Skeletal muscle tissue (tissue), 4 donors: ENCODE results near the gene CEP57L1. TPM values are rescaled to one million over a fixed set of nuclear protein-coding genes. Genes with fewer than 3 reads are reported as not detected.
A peak's percentile ranks its signal among the peaks of the same experiment; 100 is the strongest.

Experiments used
- H3K27ac ChIP-seq: one replicate; pipeline ENCODE4 v1.7.0; 2013; ENCODE audit warnings: mild to moderate bottlenecking, low read depth, low read length, inconsistent platforms
- H3K27me3 ChIP-seq, 3 donors: one replicate each; pipeline ENCODE4 v1.7.0; 2013; ENCODE audit warnings: low read length in 3 of 3; ENCODE audit not compliant: control insufficient read depth in 3 of 3, insufficient read depth in 3 of 3
- H3K36me3 ChIP-seq, 3 donors: one replicate each; pipeline ENCODE4 v1.7.0; 2013; ENCODE audit warnings: low read length in 3 of 3; ENCODE audit not compliant: control insufficient read depth in 3 of 3, insufficient read depth in 3 of 3
- H3K4me1 ChIP-seq, 3 donors: one replicate each; pipeline ENCODE4 v1.7.0; 2013; ENCODE audit warnings: low read length in 3 of 3, mild to moderate bottlenecking in 3 of 3; ENCODE audit not compliant: control insufficient read depth in 3 of 3, insufficient read depth in 3 of 3
- H3K4me3 ChIP-seq, 3 donors: one replicate each; pipeline ENCODE4 v1.7.0; 2013; ENCODE audit warnings: low read length in 3 of 3
- H3K9ac ChIP-seq, 3 donors: one replicate each; pipeline ENCODE4 v1.7.0; 2013; ENCODE audit warnings: low read length in 3 of 3, mild to moderate bottlenecking in 3 of 3, moderate library complexity in 2 of 3, low read depth in 1 of 3
- H3K9me3 ChIP-seq, 3 donors: one replicate each; pipeline ENCODE4 v1.7.0; 2013; ENCODE audit warnings: low read length in 3 of 3; ENCODE audit not compliant: control insufficient read depth in 3 of 3
- total RNA-seq: library from RNA; depleted of rRNA; stranded (reverse); fragments of >200 nt; gene quantifications from one replicate; pipeline ENCODE4 v1.2.3, GENCODE V29; 2014
- donor health status: Osteomylitis.

Gene CEP57L1
- total RNA-seq, 1 donor from 2014 or later: 20.4 TPM

DNA sequence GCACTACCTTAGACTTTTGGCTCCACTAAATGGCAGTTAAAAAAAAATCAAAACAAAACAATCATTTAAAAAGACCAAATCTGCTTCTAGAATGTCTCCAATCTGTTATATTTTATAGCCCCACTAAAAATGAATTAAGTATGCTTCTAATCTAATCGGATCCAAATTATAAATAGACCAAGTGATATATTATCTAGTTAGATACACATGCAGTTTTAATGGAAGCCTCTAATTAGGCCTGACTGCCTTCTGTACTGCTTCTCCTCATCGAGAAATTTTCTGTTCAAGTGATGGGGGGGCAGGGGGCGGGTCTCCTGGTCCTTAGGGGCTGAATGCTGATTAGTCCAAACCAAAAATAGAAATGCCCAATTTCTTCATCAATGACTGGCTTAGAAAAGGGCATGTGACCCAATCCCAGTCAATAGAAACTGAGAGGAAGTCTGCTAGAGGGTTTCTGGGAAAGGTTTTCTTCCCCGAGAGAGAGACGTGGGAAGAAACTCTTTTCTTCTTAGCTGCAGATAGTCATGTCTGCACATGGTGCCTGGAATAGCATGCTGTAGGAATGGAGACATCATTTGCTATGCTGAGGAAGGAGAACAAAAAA, 7.5 kb upstream of the CEP57L1 start:
- Histone ChIP-seq H3K4me3 (peak overlapping the region in 2 of 3 donors; percentile 7 to 16), H3K9ac (peak overlapping the region in 1 of 3 donors; percentile 7), H3K4me1 (peaks cover 20 to 38% (median 25%) of the 10 kb centered on the region in 3 donors), H3K9me3 (no peaks in the 10 kb centered on the region), H3K27ac (peak overlapping the region; percentile 97), H3K27me3 (no peaks in the 10 kb centered on the region), H3K36me3 (peaks cover 0 to 3% (median 2%) of the 10 kb centered on the region in 3 donors)

DNA sequence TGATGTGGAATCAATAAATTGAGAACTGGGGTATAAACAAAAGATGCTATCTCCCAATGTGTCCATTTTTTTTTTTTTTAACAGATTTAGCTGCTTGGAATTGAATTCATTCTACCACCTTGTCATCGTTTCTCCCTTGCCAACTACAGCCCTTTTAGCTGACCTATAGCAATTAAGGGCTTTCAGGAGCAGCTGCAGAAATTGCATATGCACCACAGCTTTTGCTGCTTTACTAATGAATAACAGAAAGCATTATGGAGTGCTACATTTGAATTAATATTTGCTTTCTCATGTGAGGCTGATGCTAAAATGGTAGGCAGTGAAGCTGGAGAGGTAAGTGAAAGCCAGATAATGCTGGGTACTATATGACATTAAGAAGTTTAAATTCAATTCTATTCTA, 6.3 kb upstream of the CEP57L1 start:
- Histone ChIP-seq H3K9me3 (no peaks in the 10 kb centered on the region), H3K9ac (peak overlapping the region; percentile 8 to 54 (median 36)), H3K4me1 (peaks cover 18 to 34% (median 25%) of the 10 kb centered on the region in 3 donors), H3K27me3 (no peaks in the 10 kb centered on the region), H3K4me3 (peak overlapping the region; percentile 29 to 57 (median 43)), H3K36me3 (peaks cover 0 to 3% (median 2%) of the 10 kb centered on the region in 3 donors), H3K27ac (peak overlapping the region; percentile 97)

DNA sequence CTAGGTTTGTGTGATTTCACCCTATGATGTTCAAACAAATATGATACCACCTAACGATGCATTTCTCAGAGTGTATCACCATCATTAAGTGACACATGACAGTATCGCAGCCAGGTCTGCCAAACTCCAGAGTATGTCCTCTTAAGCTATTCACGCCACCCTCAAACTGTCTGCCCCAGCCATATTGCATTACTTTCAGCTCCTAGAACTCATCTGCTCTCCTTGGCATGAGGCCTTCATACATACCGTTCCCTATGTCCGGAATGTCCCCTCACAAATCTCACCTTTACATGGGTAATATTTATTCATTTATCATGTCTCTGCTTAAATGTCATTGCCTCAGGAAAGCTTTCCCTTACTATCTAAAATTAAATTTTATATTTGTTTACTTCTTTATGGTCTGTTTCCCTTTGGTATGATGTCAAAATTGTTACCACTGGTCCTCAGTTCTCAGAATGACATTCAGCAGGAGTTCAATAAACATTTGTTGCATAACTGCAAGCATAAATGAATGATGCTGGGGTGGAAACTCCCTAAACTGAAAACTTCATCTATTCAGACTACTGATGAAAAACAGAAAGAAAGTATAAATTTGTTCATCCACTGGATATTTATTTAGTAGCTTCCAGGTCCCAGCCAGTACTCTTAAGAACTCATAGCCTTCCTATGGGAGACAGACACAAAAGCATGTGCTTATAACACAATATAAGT, 3.8 kb upstream of the CEP57L1 start:
- Histone ChIP-seq H3K36me3 (no peaks in the 10 kb centered on the region), H3K4me3 (peak overlapping the region; percentile 80 to 98 (median 95)), H3K27ac (peak overlapping the region; percentile 97), H3K27me3 (no peaks in the 10 kb centered on the region), H3K9me3 (no peaks in the 10 kb centered on the region), H3K9ac (peak overlapping the region; percentile 71 to 96 (median 86)), H3K4me1 (peaks cover 24 to 41% (median 31%) of the 10 kb centered on the region in 3 donors)

DNA sequence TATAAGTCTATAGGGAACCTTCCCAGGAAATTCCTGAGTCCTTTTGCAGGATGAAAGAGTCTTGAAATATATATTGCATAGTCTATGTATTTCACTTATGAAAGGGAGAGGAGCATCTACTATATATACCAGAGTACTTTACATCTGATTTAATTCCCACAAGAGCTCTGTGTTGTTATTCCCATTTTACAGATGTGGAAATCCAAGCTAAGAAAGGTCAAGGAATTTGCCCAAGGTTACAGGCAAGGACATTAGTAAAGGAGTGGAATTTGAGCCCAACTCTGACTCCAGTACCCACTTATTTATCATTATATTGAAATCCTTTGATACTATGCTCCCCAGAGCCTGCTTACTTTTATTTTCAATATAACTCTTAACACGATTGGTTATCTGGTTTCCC, 3.2 kb upstream of the CEP57L1 start:
- H3K4me1 ChIP-seq: peaks cover 24 to 41% (median 35%) of the 10 kb centered on the region in 3 donors
- peak overlapping the region; percentile 71 to 96 (median 86) for H3K9ac ChIP-seq

DNA sequence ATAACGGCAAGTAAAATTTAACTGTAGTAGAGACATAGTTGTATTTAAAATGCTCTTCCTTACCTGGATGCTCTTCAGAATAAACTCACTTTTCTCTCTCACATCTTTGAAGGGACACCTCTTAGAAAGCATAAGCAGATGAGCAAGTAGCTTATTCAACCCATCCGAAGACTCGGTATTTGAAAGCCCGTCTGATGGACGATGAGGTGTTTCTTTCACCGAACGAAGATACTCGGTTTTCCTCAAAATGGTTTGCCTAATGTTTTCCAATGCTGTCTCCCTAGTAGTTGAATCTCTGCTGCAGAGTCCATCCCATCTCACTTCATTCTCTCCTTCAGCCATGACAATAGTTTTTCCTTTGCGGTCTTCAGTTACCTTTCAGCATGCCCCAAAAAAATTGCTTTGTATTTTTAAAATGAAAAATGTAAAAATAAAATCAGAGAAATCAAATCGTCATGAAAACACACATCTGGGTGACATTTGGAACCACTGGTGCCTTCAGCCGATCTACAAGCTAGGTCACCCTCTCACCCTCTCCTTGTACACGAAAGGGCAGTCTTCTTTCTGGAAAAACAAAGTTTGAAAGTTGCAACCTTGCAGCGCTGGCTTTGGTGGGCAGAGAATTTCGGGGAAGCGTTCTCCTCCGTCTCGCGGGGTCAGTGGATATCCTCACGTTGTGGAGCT, 1.4 kb upstream of the CEP57L1 start:
- Histone ChIP-seq H3K36me3 (no peaks in the 10 kb centered on the region), H3K4me1 (peaks cover 17 to 32% (median 30%) of the 10 kb centered on the region in 3 donors), H3K9ac (peak overlapping the region; percentile 71 to 96 (median 86)), H3K9me3 (no peaks in the 10 kb centered on the region), H3K27me3 (no peaks in the 10 kb centered on the region), H3K4me3 (peak overlapping the region; percentile 80 to 98 (median 95)), H3K27ac (peak overlapping the region; percentile 97)

More for the DNA sequence above, 3.2 kb upstream of the CEP57L1 start:
- peak overlapping the region; percentile 80 to 98 (median 95) for H3K4me3 ChIP-seq
- no peaks in the 10 kb centered on the region for H3K36me3 ChIP-seq
- no peaks in the 10 kb centered on the region for H3K9me3 ChIP-seq
- H3K27me3 ChIP-seq: no peaks in the 10 kb centered on the region
- H3K27ac ChIP-seq: peak overlapping the region; percentile 97

DNA sequence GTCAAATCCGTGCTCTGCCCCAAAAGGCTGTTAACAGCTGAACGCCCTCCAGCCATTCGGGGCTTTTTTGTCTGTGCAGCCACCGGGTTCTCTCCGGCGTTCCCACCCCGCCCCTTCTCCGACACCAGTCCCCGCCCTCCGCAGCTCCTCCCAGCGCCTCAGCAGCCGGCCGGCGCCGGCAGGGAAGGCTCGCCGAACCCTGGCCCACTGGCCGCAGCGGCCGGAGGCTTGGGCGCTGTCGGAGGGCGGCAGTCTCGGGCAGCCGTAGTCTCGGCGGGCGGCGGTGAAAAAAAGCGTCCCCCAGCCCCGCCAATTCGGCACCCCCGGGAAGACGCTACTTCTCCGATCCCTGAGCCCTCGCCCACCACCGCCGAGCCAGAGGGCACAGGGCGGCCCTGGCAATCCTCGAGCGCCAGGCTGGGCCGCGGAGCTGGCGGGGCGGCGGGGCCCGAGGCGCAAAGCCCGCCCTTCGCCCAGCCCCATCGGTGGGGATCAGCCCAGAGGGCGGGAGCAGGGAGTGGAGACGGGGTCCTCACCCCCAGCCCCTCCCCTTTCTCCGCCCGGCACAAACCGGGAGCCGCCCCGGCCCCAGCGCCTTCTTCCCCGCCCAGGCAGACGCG, 781 bp upstream of the CEP57L1 start, which contains the start of gene SESN1:
Gene SESN1, minus strand, starts transcription at position 431 of the 620 bp plus-strand sequence. CDS start 773 bp downstream, outside the sequence.
- Histone ChIP-seq H3K9ac (peak within 1 kb of the TSS; percentile 71 to 98 (median 96)), H3K27me3 (no peaks in the 10 kb centered on the region), H3K4me3 (peak within 1 kb of the TSS; percentile 80 to 98 (median 95)), H3K9me3 (no peaks in the 10 kb centered on the region), H3K36me3 (no peaks in the 10 kb centered on the region), H3K27ac (peak within 1 kb of the TSS; percentile 97), H3K4me1 (peaks cover 14 to 26% (median 24%) of the 10 kb centered on the region in 3 donors)

DNA sequence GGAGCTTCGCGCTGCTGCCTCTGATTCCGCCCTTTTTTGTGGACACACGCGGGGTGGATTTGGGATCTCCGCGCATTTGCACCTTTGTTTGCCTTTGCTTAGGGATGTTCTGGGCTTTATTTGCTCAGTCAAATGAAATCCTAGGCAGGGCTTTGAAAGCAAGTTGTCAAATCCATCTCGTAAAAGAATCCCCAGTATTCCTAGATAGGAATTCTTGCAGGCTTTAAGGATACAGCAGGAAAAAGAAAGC, 453 bp downstream of the CEP57L1 start:
- no peaks in the 10 kb centered on the region for H3K27me3 ChIP-seq
- H3K9ac ChIP-seq: peak overlapping the region; percentile 71 to 98 (median 96)
- no peaks in the 10 kb centered on the region for H3K36me3 ChIP-seq
- peak overlapping the region; percentile 97 for H3K27ac ChIP-seq
- H3K4me3 ChIP-seq: peak overlapping the region; percentile 80 to 98 (median 95)
- H3K4me1 ChIP-seq: peaks cover 8 to 17% (median 12%) of the 10 kb centered on the region in 3 donors
- no peaks in the 10 kb centered on the region for H3K9me3 ChIP-seq

DNA sequence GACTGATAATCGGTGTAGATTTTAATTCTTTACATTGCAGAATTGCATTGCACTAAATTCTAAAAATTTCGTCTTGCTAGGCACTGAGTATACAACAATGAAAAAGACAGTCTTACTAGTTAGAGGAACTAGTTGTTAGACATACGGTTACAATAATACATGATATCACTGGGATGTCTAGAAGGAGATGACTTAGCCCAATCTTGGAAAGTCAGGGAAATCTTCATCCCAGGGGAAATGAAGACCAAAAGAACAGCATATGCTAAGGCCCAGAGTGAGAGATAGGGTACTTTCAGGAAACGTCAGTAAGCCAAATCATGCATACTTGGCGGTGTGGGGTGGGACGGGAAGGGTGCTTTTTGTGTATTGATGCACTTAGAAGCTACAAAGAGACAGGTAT, 901 bp downstream of the CEP57L1 start:
- Histone ChIP-seq H3K36me3 (no peaks in the 10 kb centered on the region), H3K27me3 (no peaks in the 10 kb centered on the region), H3K27ac (no peak overlapping the region), H3K4me3 (peak overlapping the region; percentile 80 to 98 (median 95)), H3K9ac (peak overlapping the region; percentile 71 to 98 (median 96)), H3K4me1 (peaks cover 8 to 13% (median 11%) of the 10 kb centered on the region in 3 donors), H3K9me3 (no peaks in the 10 kb centered on the region)

DNA sequence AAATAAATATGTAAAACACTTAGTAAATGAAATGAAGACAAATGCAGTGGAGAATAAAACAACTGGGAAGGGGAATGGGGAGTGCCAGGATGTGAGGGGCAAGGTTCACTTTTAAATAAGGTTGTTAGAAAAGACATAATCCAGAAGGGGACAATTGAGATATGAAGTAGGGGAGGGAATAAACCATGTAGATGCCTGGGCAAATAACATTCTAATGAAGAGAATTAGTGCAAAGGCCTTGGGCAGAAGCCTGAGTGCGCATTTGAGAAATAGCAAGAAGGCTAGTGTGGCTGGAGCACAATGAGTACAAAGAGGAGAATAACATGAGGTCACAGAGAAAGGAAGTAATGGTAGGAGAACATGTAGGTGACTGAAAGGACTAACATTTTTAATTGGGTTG, 2.4 kb downstream of the CEP57L1 start:
- no peak overlapping the region for H3K9ac ChIP-seq
- H3K4me1 ChIP-seq: peaks cover 7 to 10% (median 8%) of the 10 kb centered on the region in 3 donors
- H3K27me3 ChIP-seq: no peaks in the 10 kb centered on the region
- H3K36me3 ChIP-seq: peaks cover 0 to 2% (median 0%) of the 10 kb centered on the region in 3 donors
- H3K9me3 ChIP-seq: no peaks in the 10 kb centered on the region
- no peak overlapping the region for H3K27ac ChIP-seq
- no peak overlapping the region for H3K4me3 ChIP-seq
